GM13976 (cell line): ENCODE results near the gene ZNF483.
"Not testable (repeated sequence)": the region's sequence is repeated elsewhere in the genome, so short reads cannot be mapped to it uniquely, and the experiment has no call there.

Source experiments
- DNase-seq: peaks from one replicate; pipeline ENCODE4 v3.0.0; 2012; ENCODE audit warnings: low spot score
- CTCF ChIP-seq: IDR thresholded peaks from 2 replicates; pipeline ENCODE4 v1.5.1; 2012; ENCODE audit warnings: borderline replicate concordance, mild to moderate bottlenecking; ENCODE audit not compliant: insufficient read depth; ENCODE audit errors: extremely low read depth, missing control alignments, control extremely low read depth
- in situ Hi-C: fragments of 300-500 bp; cut with MboI; formaldehyde crosslinking; loops from one replicate; pipeline ENCODE4 v1.12.0; 2022; ENCODE audit warnings: low sequenced_read_pairs, mixed read lengths, inconsistent platforms; ENCODE audit not compliant: unreplicated experiment

The ZNF483 gene

DNA sequence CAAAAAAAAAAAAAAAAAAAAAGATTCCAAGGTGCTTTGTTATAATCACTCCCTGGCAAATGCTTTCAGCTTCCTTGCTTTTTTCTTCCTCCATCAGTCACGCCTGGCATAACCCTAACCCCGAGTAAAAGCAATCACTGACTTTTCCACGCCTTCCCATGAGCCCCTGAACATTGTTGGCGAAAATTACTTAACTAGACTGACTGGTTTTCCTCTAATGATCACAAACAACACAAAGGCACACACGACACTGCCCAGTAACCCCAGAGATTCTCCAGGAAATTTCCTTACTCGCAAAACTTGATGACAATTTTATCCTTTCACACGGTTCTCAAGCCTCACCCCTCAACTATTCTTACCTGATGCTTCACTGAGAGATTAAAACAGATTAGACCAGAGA lies 85.9 kb downstream of the ZNF483 start:
- DNase-seq: no peak
- no peak for TF ChIP-seq CTCF
- in situ Hi-C loops: no loop called here

GRCh38 chr9:111613436-111614040 lies 88.6 kb downstream of the ZNF483 start:
- TF ChIP-seq CTCF: no peak
- in situ Hi-C loops: no loop called here
- DNase-seq: no peak

DNA sequence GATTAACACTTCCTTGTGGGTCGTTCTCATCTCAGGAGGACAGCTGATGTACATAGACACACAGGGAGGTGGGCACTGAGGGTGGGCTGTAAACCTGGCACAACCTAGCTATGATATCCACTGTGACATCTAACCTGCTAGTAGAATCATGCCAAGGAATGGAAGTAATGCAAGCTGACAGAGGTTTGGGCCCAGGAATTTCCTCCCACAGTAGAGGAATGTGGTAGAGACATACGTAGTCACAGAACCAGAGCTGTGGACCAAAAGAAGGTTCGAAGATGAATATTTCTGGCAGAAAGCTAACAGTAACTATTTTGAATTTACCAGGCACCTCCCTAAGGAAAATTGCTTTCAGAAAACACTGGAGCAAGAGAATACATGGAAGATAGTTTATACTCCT lies 90.9 kb downstream of the ZNF483 start:
- in situ Hi-C loops: no loop called here
- TF ChIP-seq CTCF: no peak
- no peak for DNase-seq

- in situ Hi-C loops, DNase-seq: not testable (repeated sequence)
These were observed 92.4 kb downstream of the ZNF483 start for GRCh38 chr9:111617349-111617748.

DNA sequence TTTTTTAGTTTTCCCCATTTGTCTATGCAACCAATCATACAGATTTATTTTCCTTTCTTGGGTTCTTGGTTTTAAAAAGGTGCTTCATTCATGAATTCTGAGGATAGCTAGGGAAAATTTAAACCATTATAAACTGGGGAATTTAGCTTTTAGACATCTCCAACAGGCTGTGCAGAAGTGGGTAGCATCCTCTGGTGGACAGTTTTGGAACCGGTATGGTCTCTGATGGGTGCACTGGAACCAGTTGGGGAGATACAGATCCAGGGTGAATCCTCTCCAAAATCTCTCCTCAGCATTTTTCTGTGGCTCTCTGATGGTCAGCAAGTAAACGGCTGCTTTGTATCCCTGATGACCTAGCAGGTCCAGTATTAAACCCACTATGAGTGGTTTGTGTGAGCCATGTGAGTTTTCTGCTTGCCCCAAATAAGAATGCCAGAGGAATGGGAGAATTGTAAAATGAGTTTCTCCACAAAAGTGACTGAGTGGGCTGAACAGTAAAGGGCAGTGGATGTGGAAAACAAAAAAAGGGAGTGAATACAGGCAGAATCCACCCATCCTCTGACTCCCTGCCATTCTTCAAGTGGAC lies 97.0 kb downstream of the ZNF483 start:
- peak; percentile 48 for TF ChIP-seq CTCF
- peak; percentile 59 for DNase-seq
- in situ Hi-C loops: no loop called here

DNA sequence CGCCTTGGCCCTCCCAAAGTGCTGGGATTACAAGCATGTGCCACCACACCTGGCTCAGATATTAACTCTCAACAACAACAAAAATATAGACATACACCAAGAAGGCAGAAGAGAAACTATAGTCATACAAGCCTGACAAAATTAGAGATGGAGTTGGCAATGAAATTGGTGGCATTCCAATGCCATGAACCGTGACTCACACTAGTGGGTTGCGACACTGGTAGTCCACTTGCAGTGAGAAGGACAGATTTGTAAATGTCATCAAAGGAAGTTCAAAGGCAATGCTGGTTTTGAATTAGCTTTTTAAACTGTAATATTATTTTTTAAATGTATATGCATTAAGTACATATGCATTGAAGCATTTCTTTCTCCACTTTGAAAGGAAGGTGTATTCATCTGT lies 97.6 kb downstream of the ZNF483 start:
- no peak for TF ChIP-seq CTCF
- DNase-seq: no peak
- in situ Hi-C loops: no loop called here
